Measurements from ENCODE around the gene KAT6B. TPM values are rescaled to one million over a fixed set of nuclear protein-coding genes. Genes with fewer than 3 reads are reported as not detected.

Gene KAT6B
- total RNA-seq, 1 donor from 2014 or later: 59.2 TPM

DNA sequence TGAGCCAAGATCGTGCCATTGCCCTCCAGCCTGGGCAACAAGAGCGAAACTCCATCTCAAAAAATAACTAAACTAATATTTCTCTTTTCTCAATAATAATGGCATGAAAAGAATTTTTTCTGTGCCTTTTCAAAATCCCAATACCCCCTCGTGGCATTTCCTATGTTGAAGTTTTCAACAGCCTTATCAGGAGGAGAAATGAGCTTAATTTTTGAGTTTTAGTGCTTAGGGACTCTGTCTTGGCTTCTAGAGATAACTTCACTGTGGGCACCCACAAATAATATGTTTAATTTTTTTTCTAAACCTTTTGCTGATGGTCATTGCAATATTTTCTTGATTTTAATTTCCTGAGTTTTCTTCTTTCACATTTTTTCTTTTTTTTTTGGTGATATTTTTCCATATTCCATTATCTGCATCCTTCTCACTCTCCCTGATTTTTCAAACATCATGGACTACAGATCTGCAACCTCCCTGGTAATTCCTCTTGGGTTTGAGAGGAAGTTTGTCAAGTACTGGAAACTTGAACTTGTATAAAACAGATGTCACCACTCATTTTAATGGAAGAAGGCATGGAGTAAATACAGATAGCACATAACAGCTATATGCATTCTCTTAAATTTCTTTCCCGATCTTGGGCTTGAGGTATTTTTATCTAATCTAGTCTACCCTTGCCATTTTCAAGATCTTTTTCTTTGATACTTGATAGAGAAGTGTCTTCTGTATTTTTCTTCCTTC is 84.0 kb downstream of the KAT6B start:
- no peak for DNase-seq (ENCODE audit: extremely low spot score in 2 of 2)
- Histone ChIP-seq H3K4me3 (no peak overlapping the region), H3K4me1 (peaks cover 53% of the 10 kb centered on the region), H3K27ac (no peak overlapping the region), H3K9me3 (no peaks in the 10 kb centered on the region), H3K27me3 (no peaks in the 10 kb centered on the region), H3K36me3 (no peaks in the 10 kb centered on the region)
- intact Hi-C loops (cut with DNase I): no loop called here
- TF ChIP-seq, protein P1, sequence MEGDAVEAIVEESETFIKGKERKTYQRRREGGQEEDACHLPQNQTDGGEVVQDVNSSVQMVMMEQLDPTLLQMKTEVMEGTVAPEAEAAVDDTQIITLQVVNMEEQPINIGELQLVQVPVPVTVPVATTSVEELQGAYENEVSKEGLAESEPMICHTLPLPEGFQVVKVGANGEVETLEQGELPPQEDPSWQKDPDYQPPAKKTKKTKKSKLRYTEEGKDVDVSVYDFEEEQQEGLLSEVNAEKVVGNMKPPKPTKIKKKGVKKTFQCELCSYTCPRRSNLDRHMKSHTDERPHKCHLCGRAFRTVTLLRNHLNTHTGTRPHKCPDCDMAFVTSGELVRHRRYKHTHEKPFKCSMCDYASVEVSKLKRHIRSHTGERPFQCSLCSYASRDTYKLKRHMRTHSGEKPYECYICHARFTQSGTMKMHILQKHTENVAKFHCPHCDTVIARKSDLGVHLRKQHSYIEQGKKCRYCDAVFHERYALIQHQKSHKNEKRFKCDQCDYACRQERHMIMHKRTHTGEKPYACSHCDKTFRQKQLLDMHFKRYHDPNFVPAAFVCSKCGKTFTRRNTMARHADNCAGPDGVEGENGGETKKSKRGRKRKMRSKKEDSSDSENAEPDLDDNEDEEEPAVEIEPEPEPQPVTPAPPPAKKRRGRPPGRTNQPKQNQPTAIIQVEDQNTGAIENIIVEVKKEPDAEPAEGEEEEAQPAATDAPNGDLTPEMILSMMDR (IDR thresholded peaks at IDR 0.05): no peak
- no peak for TF ChIP-seq POLR2AphosphoS5 (IDR thresholded peaks at IDR 0.05; ENCODE audit: insufficient read depth in 1 of 2, low read depth in 1 of 2)
- TF ChIP-seq POLR2A (IDR thresholded peaks at IDR 0.05): no peak

DNA sequence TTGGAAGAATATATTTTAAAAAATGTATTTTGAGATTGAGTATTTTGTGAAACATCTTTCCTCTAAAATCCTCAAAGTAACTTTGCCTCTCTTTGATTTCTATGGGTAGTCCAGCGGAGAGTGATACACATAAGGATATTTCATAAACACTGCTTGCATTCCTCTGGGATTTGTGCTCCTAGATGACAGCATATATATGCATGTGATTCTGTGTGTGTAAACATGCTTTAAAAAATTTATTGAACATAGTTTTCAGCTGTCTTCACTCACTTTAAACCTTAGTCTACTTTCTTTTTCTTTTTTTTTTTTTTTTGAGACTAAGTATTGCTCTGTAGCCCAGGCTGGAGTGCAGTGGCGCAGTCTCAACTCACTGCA is 84.6 kb downstream of the KAT6B start:
- no peaks in the 10 kb centered on the region for H3K36me3 ChIP-seq
- no peaks in the 10 kb centered on the region for H3K27me3 ChIP-seq
- intact Hi-C loops (cut with DNase I): no loop called here
- H3K4me3 ChIP-seq: no peak overlapping the region
- no peak for DNase-seq (ENCODE audit: extremely low spot score in 2 of 2)
- TF ChIP-seq POLR2A (IDR thresholded peaks at IDR 0.05): no peak
- H3K9me3 ChIP-seq: no peaks in the 10 kb centered on the region
- H3K27ac ChIP-seq: no peak overlapping the region
- peaks cover 48% of the 10 kb centered on the region for H3K4me1 ChIP-seq

DNA sequence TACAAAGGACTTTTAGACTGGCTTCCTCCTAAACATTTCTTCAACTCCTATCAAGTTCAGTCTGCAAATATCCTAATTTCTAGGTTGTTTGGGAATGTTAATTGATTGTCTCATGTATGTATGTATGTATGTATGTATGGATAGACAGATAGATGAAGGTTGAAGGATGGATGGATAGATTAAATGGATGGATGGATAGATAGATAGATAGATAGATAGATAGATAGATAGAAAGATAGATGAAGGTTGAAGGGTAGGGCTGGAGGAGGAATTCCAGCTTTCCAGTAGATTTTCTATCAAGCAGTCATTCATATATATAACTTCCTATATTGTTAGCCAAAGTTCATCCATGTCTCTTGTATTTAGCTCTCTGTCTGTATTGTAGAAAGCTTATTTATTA is 85.8 kb downstream of the KAT6B start:
- intact Hi-C loops (cut with DNase I): no loop called here
- Histone ChIP-seq H3K4me1 (peaks cover 36% of the 10 kb centered on the region), H3K36me3 (no peaks in the 10 kb centered on the region), H3K27ac (no peak overlapping the region), H3K27me3 (no peaks in the 10 kb centered on the region), H3K9me3 (no peaks in the 10 kb centered on the region), H3K4me3 (no peak overlapping the region)
- TF ChIP-seq POLR2A (IDR thresholded peaks at IDR 0.05): no peak
- DNase-seq (ENCODE audit: extremely low spot score in 2 of 2): no peak

DNA sequence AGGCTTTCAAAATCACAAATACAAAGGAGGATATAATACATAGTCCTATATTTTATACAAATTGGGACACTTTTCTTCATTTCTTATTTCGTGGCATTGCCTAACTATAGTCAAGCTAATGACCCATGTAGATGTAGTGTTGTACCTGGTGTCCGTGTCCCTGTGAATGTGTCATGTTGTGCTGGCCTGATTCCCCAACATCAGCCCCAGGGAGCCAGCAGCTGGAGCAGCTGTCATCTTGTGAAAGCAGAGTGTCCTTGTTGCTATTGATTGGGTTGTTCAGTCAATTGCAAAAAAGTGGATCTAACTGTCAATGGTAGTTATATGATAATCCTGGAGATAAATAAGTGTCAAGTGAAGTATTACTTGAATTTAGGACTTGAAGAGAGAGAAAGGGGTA is 86.3 kb downstream of the KAT6B start:
- no peak overlapping the region for H3K27ac ChIP-seq
- H3K4me1 ChIP-seq: peaks cover 34% of the 10 kb centered on the region
- TF ChIP-seq POLR2A (IDR thresholded peaks at IDR 0.05) (no peak), POLR2AphosphoS5 (IDR thresholded peaks at IDR 0.05; ENCODE audit: insufficient read depth in 1 of 2, low read depth in 1 of 2) (no peak)
- TF ChIP-seq, protein P1 (IDR thresholded peaks at IDR 0.05): no peak
- DNase-seq (ENCODE audit: extremely low spot score in 2 of 2): no peak
- no peaks in the 10 kb centered on the region for H3K27me3 ChIP-seq
- intact Hi-C loops (cut with DNase I): no loop called here
- no peak overlapping the region for H3K4me3 ChIP-seq
- H3K36me3 ChIP-seq: no peaks in the 10 kb centered on the region
- no peaks in the 10 kb centered on the region for H3K9me3 ChIP-seq

DNA sequence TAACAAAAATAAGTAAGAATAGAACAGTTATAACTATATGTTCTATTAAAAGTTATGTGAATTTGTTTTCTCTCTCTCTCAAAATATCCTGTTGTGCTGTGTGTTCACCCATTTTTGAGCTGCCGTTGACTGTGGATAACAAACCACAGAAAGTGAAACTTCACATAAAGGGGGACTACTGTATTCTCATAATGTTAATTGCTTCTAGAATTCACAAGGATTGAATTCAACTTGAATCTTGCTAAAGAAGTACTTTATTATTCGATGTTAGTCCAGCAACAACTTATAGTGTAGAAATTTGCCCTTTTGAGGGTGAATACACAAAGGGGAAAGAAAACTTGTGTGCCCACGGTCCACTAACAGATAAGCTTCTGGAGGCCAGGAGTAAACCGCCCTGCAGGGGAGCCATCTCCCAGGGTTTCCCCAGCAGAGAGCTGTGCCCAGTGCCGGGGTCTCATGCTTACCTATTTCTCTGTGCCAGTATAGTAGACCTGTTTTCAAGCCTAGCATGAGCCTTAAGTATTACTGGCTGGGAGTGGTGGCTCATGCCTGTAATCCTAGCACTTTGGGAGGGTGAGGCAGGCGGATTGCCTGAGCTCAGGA is 87.1 kb downstream of the KAT6B start:
- Histone ChIP-seq H3K4me3 (no peak overlapping the region), H3K27ac (no peak overlapping the region), H3K36me3 (no peaks in the 10 kb centered on the region), H3K4me1 (peaks cover 34% of the 10 kb centered on the region), H3K9me3 (no peaks in the 10 kb centered on the region), H3K27me3 (no peaks in the 10 kb centered on the region)
- no peak for DNase-seq (ENCODE audit: extremely low spot score in 2 of 2)
- intact Hi-C loops (cut with DNase I): no loop called here
- TF ChIP-seq POLR2AphosphoS5 (IDR thresholded peaks at IDR 0.05; ENCODE audit: insufficient read depth in 1 of 2, low read depth in 1 of 2) (no peak), POLR2A (IDR thresholded peaks at IDR 0.05) (no peak)
- TF ChIP-seq, protein P1 (IDR thresholded peaks at IDR 0.05): no peak

DNA sequence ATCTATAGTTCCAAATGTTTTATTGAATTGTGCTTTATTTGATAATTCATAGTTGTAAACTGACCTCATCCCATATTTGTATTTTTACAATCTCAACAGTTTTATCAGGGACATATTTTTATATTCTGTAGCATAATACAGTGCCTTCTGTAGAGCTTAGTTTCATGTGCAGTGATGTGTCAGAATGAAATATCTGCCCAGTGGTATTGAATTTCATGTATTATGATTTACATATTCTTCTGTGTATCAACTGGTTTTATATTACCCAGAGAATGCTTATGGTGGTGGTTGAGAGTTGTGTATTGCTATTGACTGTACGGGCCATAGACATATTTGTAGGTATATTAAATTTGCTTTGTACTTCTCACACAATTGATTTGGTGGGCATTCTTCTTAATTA is 89.9 kb downstream of the KAT6B start:
- intact Hi-C loops (cut with DNase I): no loop called here
- no peak overlapping the region for H3K4me3 ChIP-seq
- no peak overlapping the region for H3K27ac ChIP-seq
- no peak for DNase-seq (ENCODE audit: extremely low spot score in 2 of 2)
- no peaks in the 10 kb centered on the region for H3K9me3 ChIP-seq
- H3K36me3 ChIP-seq: no peaks in the 10 kb centered on the region
- peaks cover 16% of the 10 kb centered on the region for H3K4me1 ChIP-seq
- H3K27me3 ChIP-seq: no peaks in the 10 kb centered on the region
- TF ChIP-seq, protein P1 (IDR thresholded peaks at IDR 0.05): no peak
- no peak for TF ChIP-seq POLR2AphosphoS5 (IDR thresholded peaks at IDR 0.05; ENCODE audit: insufficient read depth in 1 of 2, low read depth in 1 of 2)
- TF ChIP-seq POLR2A (IDR thresholded peaks at IDR 0.05): no peak

Measured in vagina (tissue), 2 donors.